Fibroblast of upper back skin (primary cell): Measurements from ENCODE around the gene FAM53B.
"Not testable (repeated sequence)": the region's sequence is repeated elsewhere in the genome, so short reads cannot be mapped to it uniquely, and the experiment has no call there.

Source experiments
- DNase-seq: peaks from one replicate; pipeline ENCODE4 v3.0.0-alpha.2; 2013

The FAM53B gene

DNA sequence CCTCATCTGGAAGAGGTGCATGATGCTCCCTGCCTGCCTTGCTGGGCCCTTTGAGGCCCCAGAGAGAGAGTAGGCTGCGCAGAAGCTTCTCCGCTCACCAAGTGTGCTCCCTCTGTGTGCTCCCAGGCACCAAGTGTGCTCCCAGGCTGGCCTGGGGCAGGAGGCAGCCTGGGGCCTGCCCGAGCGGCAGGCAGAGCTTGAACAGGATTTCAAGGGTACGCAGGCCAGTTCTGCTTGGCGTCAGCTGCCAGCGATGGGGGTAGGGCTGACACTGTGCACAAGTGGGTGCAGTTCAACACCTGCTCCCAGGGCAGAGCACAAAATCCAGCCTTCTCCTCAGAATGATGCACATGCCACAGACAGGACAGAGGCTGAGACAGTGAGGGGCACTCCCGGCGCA, 119.7 kb downstream of the FAM53B start:
- no peak for DNase-seq

DNA sequence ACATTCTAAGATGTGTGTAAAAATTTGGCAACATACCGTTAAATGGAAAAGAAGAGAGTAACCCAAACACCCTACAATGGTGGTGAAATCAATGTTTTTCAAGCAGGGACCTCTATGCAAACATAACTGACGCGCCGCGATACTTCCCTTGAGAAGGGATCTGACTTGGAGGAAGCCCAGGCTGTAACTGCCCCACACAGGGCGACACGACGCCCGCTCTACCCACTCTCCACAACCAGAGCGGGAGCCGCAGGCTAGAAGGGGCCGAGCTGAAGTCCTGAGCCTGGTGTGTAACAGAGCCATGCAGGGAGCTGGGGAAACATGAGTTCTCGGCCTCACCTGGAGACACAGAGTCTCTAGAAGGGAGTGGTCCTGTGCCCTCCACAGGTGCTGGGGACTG, 120.2 kb downstream of the FAM53B start:
- DNase-seq = no peak

DNA sequence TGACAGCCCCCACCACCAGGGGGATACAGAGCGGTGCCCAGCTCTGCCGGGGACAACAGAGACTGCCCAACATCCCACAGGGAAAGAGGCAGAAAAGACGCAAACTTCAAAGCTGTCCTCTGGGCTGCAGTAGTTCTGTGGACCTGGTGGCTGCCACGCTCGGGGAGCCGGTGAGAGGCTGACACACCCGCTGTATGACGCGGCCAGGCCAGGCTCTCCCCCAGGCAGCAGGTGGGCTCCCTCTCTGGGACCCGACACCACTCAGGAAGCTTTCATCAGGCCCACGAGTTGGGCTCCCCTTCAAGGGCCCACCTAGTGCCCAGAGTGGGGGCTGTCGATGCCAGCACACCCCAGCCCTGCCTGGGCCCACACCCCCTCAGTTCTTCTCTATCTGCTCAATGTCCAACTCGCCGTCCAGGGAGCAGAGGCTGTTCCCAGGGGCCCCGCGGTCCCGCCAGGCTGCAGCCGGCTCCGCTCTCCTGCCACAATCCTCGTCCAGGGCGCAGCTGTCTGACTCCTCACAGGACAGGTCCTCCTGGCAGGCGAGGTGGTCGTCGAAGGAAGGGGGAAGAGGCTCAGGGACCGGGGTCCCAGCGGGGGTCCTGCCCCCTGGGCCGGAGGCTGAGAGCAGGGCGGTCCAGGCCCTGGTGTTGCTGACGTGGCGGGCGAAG, 121.2 kb downstream of the FAM53B start:
- no peak for DNase-seq

DNA sequence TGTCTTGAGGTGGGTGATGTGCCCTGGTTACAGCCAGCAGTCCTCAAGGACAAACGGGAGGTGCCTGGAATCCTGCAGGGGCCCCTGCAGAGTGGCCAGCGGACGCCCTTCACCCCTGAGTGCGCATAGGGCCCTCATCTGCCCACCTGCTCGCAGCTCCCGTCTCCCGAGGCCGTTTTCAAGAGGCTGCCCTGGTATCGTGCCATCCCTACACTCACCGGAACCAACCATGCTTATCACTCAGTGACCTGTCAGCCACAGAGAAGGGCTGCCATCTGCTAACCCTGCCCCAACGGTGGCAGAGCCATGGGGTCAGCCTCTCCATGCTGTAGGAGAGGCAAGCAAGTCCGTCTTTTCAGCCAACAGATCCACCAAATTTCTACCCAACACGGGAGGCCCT, 122.0 kb downstream of the FAM53B start:
- no peak for DNase-seq

DNA sequence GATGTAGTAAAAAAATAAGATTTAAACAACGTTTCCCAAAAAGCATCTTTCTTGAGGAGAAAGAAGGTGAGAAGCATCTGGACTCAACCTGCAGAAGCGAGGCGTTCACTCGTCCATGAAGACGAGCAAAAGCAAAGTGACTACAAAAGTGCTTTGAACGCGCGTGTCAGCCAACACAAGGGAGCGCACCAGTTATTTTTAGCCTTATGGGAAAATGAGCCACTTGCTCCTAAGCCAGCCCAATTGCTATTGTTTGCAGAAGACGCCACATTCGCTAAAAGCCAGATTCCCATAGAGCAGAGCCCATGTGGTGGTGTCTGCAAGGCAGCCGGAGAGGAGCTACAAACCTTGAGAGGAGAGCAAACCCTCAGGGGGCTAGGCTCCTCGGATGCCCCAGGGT, 122.5 kb downstream of the FAM53B start:
- no peak for DNase-seq

DNA sequence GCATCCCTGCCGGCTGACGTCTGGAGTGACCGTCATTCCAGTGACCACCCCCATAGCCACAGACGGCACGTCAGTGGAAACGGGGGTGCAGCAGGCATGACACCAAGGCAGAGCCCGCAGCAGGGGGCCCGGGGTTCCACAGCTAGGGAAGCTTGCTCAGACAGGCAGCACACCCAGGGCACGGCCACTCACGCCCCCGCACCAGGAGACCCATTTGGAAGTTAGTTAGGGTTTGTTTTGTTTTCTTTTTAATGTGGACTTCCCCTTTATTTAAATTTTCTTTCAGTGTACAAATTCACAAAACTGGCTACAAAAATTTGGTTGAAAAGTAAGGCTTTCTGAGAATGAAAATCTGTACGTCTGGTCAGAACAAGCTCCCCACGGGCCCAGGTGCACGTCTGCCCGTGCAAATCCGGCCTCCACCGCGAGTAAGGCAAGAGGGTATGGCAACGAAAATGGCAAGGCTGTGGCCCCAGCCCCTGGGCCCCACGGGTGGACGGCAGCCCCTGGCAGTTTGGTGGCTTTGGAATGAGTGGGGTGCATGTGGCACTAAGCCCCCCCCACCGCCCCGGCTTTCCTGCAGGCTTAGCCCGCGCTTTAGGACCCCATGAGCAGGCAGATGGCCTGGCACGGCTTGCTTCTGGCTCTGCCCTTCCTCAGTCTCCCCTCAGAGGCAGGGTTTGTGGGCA, 124.2 kb downstream of the FAM53B start:
- no peak for DNase-seq

DNA sequence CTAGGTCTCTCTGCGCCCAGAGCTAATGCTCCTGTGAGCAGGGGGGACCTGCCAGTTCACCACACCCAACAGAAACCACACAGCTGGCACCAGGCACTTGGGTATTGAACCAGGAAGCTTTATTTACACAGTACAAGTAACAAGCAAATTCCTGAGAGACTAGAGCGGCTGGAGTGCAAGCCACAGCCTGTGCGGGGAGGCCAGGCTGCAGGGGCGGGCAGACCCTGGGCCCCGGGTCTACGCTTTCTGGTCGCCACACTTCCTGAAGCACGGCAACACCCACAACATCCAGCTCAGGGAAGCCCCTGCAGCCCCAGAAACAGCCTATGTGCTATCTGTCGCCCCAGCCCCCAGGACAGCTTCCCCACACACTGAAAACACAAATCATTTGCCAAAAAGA, 125.0 kb downstream of the FAM53B start:
- DNase-seq = no peak

DNA sequence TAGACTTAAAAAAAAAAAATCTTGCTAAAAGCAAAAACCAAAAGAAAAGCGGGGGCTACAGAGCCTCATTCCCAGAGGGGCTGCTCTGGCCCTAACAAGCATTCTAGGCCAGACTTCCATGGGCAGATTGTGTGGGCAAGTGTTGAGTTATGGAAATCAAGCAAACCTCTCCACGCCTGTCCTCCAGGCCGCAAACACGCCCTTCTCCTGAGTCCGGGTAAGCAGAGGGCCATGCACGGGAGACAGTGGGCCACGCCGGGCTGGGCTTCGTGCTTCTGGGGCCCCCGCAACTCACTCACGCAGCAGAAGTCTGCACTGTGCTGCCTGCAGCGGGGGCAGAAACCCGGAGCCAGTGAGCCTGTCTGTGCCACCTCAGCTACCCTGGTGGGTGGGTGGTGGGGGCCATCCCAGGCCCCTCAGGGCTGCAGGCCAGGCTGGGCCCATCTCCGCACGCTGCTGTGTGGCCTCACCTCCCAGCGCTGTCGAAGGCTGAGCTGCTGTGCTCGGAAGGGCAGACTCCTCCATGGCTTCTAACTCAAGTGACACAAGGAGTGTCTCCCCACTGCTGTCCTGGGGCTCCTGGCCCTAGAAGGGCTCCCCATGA, 125.6 kb downstream of the FAM53B start:
- no peak for DNase-seq

DNA sequence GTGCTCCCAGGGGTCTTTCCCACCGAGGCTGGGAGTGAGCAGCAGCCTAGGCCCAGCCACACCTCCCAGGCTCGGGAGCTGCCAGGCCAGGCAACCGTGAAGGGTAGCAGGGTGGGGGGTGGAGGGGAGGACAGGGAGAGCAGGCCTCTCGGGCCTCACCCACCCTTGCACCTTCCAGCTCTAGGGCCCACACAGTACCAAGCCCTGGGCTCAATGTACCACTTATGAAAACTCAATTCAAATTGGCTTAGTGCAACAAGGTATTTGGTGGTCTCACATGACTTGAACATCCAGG, 127.4 kb downstream of the FAM53B start:
- DNase-seq = no peak

DNA sequence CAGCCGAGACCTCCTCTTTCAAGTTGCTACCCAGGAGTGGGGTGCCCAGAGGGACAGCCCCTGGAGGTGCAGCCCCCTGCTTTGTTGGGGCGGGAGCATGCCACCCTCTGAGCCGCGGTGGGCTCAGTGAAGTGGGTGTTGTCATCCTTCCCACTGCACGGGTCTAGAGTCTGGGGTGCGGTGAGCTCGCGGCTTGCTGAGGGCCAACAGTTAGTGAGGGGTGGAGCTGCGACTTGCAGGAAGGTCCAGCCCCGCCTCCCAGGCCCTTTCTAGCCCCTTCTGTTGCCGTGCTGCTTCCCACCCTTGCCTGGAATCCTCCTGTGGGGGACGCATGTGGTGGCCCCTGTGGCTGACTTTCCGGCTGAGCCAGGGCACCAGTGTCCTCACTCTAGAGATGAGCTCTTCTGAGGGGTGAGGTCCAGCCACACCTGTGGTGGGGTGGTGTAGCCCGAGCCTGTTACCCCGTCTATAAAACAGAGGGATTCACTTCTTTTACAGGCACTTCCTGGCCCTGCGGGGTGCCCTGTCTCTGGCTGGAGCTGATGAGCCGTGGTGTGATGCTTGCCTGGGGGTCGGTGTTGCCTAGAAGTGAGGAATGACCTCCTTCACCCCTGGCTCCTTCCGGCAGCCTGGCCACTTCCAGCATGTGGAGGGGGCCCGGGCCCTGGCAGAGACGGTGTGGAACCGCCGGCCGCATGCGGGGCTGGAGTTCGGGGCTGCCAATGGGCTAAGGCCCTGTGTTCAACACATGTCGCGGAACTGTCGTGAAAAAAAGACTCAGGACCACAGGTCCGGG, 127.9 kb downstream of the FAM53B start:
- DNase-seq = no peak

DNA sequence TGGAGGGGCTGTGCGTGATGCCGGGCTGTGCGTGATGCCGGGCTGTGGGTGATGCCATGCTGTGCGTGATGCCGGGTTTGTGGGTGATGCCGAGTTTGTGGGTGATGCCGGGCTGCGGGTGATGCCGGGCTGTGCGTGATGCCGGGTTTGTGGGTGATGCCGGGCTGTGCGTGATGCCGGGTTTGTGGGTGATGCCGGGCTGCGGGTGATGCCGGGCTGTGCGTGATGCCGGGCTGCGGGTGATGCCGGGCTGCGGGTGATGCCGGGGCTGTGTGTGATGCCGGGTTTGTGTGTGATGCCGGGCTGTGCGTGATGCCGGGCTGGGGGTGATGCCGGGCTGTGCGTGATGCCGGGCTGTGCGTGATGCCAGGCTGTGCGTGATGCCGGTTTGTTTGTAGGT, 128.9 kb downstream of the FAM53B start:
- no peak for DNase-seq

DNA sequence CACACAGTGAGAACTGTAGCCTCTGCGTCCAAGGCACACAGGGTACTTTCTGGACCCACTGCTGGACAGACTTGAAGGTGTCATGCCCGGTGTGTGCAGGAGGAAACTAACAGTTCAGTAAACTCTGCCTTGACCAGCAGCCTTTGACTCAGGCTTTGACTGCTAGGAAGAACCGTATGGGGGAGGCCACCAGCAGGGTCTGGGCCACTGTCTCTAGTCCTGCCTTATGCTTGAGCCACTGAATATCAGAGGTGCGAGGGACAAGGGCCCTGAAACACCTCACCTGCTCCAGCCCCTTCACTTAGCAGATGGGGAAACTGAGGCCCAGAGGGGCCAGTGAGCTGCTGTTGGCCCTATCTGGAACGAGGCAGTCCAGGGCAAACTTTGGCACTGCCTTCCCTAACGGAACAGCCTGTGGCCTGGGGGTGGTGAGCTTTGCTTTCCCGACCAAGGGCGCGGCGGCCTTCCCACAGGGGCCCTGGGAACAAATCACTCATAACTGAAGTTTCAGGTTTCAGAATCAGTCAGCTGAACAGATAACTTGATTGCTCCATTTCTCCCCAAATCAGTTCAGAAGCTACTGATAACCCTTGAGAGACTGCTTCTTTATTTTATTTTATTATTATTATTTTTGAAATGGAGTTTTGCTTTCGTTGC, 130.0 kb downstream of the FAM53B start:
- no peak for DNase-seq

DNA sequence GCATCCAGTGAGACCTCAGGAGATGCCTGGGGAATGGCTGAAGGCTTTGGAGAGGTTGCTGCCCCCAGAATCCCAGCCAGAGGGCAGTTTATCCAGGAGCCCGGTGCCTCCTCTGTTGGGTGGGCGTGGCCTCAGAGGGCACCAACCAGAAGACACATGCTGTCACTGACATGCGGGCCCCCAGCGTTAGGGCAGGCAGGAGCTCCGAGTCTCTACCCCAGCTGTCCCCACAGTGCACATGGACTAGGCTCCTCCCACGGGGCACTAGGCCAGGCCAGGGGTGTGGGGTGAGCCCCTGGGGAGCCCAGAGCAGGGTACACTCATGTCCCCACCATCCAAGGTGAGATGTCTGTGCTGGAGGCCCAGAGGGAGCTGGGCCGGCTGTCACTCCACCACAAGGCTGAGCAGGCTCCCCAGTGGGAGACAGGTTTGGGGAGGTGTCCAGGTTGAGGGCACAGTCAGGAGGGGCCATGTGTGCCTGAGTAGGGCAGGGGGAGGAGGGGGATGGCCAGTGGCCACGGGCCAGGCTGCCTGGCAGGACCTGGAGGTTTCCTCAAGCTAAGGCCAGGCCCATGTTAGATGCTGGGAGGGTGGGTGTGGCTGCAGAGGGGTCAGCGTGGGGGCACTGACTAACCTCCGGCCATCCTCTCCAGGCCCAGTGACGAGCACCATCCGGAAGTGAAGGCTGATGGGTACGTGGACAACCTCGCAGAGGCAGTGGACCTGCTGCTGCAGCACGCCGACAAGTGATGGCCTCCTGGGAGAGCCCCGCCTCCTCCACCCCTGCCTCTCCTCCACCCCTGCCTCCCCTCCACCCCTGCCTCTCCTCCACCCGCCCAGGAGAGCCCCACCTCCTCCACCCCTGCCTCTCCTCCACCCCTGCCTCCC, 131.3 kb downstream of the FAM53B start:
- DNase-seq = no peak

DNA sequence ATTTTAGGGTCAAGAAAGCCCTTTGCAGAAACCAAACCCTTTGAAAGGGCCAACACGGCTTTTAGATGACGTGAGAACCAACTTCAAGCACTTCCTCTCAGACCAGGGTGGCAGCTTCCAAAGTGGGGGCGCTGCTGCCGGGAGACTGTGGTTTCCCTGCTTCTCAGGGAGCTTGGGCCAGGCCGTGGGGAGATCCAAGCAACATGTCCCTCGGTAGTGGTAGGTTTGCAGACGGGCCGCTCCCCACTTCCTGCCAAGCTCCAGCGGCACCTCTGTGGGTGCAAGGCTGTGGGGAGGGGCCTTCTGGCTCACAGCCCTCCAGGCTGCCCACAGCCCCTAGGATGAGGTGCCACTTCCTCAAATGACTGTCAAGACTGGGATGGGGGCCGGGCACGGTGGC, 132.4 kb downstream of the FAM53B start:
- DNase-seq = no peak

DNA sequence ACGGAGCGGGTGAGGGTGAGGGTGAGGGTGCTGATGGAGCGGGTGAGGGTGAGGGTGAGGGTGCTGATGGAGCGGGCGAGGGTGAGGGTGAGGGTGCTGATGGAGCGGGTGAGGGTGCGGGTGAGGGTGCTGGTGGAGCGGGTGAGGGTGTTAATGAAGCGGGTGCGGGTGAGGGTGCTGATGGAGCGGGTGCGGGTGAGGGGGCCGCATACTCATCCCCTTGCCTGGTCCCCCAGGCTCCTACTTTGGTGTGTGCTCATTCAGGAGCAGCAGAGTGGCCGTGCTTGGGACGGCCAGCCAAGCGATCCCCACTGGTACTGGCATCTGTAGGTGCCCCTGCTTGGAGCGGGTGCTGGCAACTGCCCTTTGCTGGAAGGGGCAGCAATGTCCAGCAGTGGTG, 133.3 kb downstream of the FAM53B start:
- not testable (repeated sequence) for DNase-seq

DNA sequence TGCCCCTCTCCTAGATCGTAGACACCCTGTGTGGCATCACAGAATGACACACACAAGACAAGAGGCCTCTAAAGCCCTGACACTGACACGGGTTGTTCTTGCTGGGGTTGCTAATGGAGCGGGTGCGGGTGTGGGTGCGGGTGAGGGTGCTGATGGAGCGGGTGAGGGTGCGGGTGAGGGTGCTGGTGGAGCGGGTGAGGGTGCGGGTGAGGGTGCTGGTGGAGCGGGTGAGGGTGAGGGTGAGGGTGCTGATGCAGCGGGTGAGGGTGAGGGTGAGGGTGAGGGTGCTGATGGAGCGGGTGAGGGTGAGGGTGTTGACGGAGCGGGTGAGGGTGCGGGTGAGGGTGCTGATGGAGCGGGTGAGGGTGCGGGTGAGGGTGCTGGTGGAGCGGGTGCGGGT, 134.0 kb downstream of the FAM53B start:
- DNase-seq = not testable (repeated sequence)

DNA sequence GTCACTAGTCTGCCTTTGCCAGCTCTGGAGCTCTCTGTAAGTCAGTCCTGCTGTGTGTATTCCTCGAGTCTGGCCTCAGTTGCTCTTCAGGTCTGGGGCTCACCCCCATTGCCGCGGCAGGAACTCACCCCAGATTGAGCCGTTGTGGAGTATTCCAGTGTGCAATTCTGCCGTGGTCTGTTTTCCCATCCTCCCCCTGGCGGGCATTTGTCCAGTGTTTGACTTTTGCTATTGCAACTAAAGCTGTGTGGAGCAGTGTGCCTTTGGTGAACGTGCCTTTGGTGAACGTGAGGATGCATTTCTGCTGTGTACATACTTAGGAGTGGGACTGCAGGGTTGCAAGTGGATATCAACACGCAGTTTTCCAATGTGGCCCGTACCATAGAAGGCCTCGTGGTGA, 134.5 kb downstream of the FAM53B start:
- no peak for DNase-seq

DNA sequence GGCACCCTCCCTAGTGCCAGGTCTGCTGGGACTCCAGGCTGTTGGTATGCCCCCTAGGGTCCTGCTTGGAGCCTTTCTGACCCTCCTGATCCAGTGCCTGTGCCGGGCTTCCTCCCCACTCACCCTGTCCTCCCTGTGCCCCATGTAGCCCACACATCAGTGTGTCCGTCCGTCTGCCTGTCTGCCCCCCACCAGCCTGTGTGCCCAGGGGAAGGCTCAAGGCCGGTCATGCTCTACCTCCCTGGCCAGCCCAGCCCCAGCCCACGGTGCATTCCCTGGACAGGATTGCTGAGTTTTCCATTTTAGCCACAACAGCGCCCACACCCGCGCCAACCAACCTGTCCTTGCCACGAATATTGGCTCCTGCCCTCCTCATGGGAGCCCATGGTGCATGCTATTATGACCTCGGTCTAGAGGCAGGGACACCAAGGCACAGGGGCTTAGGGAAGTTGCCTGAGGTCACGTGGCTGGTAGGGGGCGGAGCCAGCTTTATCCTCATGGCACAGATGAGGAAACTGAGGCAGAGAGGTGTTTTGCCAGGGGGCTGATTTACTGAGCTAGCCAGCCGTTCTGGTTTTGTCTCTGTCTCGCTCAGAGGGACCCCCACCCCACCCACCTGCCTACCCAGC, 136.0 kb downstream of the FAM53B start:
- no peak for DNase-seq

DNA sequence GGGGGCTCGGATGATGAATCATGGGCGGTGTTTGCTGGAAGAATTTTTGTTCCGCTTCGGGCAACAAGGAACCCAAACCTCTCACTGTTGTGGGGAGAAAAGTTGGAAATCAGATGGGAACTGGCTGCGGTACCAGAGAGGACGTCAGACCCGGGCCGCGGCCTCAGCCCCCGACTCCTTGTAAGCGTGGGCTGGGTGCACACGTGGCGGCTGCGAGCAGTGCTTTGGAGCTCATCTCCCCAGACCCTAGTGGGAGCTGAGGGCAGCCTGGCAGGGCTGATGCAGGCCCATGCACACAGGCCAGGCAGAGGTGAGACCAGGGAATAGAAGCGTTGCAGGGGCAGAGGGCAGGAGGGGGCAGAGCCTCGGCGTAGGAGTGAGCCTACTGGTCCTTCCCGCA, 136.5 kb downstream of the FAM53B start:
- DNase-seq = no peak

DNA sequence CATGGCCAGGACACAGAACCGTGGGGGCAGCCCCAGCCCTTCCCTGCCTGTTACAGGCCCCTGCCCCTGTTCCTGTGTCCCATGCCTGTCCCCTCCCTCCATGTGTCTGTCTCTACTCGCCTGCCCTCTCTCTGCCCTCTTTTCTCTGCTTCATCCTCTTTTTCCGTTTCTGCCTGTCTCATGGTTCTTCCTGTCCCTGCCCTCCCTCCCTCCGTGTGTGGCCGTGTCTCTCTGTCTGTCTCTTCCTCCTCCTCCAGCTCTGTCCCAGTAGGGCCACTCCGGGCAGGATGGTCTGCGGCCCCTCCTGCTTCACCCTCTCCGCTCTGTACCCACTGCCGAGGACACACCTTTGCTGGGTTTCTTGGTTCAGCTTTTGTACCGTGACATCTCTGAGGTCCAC, 137.4 kb downstream of the FAM53B start:
- no peak for DNase-seq

DNA sequence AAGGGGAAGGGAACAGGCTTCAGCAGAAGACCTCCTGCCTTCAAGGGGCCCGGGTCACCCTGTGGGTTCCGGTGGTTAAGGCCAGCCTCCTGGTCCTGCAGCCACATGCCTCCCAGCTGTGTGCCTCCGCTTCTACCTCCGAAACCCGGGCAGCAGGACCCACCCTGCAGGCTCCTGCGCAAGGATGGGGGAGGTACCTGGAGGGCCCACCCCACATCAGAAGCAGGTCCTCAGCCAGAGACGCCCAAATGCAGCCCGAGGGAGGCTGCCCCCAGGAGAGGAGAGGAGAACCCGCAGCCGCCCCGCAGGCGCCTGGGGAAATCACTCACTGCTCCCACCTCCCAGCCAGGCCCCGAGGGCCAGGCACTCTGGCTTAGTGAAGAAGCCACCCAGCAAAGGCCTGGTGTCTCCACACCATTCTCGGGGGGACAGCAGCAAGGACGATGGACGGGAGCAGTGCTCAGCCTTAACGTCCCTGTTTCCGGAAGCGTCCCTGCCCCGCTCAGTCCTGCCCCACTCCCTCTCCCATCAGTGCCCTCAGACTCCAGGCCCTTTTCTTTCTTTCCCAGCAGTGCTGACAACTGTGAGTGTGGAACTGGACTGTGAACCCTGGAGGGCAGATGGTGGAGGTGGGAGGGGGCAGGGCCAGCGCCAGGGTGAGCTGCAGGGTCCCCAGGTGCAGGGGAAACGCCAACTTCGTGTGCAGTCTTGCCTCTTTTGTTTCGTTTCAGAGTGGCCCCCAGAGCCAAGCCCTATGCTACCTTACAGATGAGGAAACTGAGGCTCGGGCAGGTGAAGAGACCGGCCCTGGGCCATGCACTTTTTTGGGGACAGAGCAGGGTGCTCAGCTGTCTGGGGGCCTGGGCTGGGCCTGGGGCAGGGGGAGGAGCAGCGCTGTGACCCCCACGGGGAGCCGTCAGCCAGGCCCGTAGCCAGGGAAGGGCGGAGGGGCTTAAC, 138.0 kb downstream of the FAM53B start:
- DNase-seq = no peak
